Cardiac muscle cell (in vitro differentiated cells and primary cell): ENCODE data around the gene HDHD2. TPM values are rescaled to one million over a fixed set of nuclear protein-coding genes. Genes with fewer than 3 reads are reported as not detected.
"Not testable (repeated sequence)": the region's sequence is repeated elsewhere in the genome, so short reads cannot be mapped to it uniquely, and the experiment has no call there.

Experiments
- DNase-seq, 2 donors: peaks; one replicate each; pipeline versions ENCODE4 v3.0.0 to v3.0.0-alpha.2; 2010 to 2017; ENCODE audit warnings: low read depth in 1 of 2, low spot score in 1 of 2
- H3K27ac ChIP-seq: fragments of 200-600 bp; sonication (generic); 2 replicates; pipeline ENCODE4 v1.5.1; 2016
- H3K27me3 ChIP-seq: fragments of 200-600 bp; sonication (generic); 2 replicates; pipeline ENCODE4 v1.6.0; 2016; ENCODE audit warnings: control low read depth
- H3K36me3 ChIP-seq: fragments of 200-600 bp; sonication (generic); 2 replicates; pipeline ENCODE4 v1.5.1; 2016; ENCODE audit warnings: control low read depth
- H3K4me1 ChIP-seq: fragments of 200-600 bp; sonication (generic); 2 replicates; pipeline ENCODE4 v1.8.1; 2017; ENCODE audit warnings: low read depth, mild to moderate bottlenecking, mixed run types
- H3K4me3 ChIP-seq: fragments of 200-600 bp; sonication (generic); 2 replicates; pipeline ENCODE4 v1.5.1; 2016; ENCODE audit warnings: mild to moderate bottlenecking
- H3K9me3 ChIP-seq: fragments of 200-600 bp; sonication (generic); 2 replicates; pipeline ENCODE4 v1.5.1; 2017; ENCODE audit warnings: low read depth, mild to moderate bottlenecking, control low read depth
- polyA plus RNA-seq: library from polyadenylated mRNA; unstranded; fragments of >200 nt; fragmentation: Nextera tagmentation; extraction: Ambion mirVana; gene quantifications from 2 replicates; pipeline ENCODE4 v1.2.1, GENCODE V29; 2016
- total RNA-seq: library from RNA; depleted of rRNA; stranded (reverse); fragments of >200 nt; gene quantifications from 2 replicates; pipeline ENCODE4 v1.2.3, GENCODE V29; 2016
- TF ChIP-seq, protein P1 (sequence below): IDR thresholded peaks from 2 replicates; pipeline ENCODE4 v1.5.1; 2012; ENCODE audit warnings: low read depth, mild to moderate bottlenecking, low read length

HDHD2 gene
- total and polyA plus RNA-seq, 2 experiments from 2014 or later = 55.4 to 92.5 TPM

DNA sequence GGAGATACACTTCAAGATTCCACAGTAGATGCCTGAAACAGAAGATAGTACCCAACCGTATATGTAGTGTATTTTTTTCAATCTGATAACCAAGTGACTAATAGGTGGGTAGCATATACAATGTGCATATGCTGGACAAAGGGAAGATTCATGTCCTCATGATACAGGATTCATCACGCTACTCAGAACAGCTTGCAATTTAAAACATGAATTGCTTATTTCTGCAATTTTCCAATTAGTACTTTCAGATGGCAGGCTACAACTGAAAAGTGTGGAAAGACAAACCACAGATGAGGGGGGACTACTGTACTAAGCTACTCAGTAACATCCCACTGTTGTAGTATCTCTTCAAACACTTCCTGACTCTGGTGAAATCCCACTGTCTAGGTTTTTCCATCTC, 22.2 kb upstream of the HDHD2 start:
- Histone ChIP-seq H3K27me3 (no peaks in the 10 kb centered on the region), H3K4me3 (no peak overlapping the region), H3K4me1 (peaks cover 13% of the 10 kb centered on the region), H3K9me3 (no peaks in the 10 kb centered on the region), H3K27ac (peak overlapping the region; percentile 70), H3K36me3 (no peaks in the 10 kb centered on the region)
- no peak for DNase-seq
- TF ChIP-seq, protein P1, sequence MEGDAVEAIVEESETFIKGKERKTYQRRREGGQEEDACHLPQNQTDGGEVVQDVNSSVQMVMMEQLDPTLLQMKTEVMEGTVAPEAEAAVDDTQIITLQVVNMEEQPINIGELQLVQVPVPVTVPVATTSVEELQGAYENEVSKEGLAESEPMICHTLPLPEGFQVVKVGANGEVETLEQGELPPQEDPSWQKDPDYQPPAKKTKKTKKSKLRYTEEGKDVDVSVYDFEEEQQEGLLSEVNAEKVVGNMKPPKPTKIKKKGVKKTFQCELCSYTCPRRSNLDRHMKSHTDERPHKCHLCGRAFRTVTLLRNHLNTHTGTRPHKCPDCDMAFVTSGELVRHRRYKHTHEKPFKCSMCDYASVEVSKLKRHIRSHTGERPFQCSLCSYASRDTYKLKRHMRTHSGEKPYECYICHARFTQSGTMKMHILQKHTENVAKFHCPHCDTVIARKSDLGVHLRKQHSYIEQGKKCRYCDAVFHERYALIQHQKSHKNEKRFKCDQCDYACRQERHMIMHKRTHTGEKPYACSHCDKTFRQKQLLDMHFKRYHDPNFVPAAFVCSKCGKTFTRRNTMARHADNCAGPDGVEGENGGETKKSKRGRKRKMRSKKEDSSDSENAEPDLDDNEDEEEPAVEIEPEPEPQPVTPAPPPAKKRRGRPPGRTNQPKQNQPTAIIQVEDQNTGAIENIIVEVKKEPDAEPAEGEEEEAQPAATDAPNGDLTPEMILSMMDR = no peak

DNA sequence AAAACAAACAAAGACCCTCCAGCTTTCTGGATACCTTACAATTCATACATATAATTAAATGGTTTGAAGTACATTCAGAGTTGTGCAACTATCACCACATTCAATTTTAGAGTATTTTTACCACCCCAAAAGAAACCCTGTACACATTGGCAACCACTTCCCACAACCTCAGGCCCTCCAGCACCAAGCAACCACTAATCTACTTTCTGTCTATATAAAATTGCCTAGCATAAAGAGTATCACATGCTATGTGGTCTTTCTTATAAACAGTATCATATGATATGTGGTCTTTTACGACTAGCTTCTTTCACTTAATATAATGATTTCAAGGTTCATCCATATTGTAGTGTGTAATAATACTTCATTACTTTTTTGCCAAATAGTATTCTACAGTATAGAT, 18.6 kb upstream of the HDHD2 start:
- Histone ChIP-seq H3K36me3 (no peaks in the 10 kb centered on the region), H3K4me3 (no peak overlapping the region), H3K4me1 (peaks cover 31% of the 10 kb centered on the region), H3K9me3 (no peaks in the 10 kb centered on the region), H3K27ac (no peak overlapping the region), H3K27me3 (no peaks in the 10 kb centered on the region)
- TF ChIP-seq, protein P1 = no peak
- DNase-seq = no peak

DNA sequence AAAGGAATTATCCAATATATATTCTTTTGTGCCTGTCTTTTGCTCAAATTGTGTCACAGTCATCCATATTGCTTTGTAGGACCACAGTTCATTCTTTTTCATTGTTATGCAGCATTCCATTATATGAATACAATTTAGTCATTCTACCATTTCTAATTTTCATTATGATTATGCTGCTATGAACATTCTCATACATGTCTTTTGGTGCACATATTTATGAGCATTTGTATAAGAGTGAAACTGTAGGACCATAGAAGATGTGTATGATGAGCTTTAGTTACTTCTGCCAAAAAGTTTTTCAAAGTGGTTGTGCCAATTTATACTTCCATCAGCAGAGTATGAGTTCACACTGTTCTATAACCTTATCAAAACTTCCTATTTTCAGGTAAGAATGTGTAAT, 18.2 kb upstream of the HDHD2 start:
- Histone ChIP-seq H3K27me3 (no peaks in the 10 kb centered on the region), H3K27ac (no peak overlapping the region), H3K9me3 (no peaks in the 10 kb centered on the region), H3K4me3 (no peak overlapping the region), H3K4me1 (peaks cover 31% of the 10 kb centered on the region), H3K36me3 (no peaks in the 10 kb centered on the region)
- DNase-seq = no peak
- TF ChIP-seq, protein P1 = no peak

DNA sequence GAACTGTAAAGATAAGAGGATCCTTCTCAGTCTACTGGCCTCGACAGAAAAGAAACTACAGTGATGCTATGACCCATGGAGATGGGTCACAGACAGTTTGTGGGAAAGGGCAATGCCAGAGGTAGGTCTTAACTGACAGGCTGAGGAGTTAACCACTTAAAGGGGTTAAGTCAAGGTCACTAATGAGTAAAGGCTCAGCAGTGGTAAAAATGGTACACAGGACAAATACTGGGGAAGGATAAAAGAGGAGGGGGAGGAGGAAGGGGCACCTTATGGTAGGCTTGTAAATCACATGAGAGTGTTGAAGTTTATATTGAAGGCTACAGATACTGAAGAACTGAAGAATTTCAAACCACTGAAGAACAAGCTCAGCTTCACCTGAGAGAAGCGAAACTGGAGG, 16.0 kb upstream of the HDHD2 start:
- TF ChIP-seq, protein P1 = no peak
- Histone ChIP-seq H3K27me3 (no peaks in the 10 kb centered on the region), H3K9me3 (no peaks in the 10 kb centered on the region), H3K27ac (no peak overlapping the region), H3K4me1 (peaks cover 25% of the 10 kb centered on the region), H3K36me3 (no peaks in the 10 kb centered on the region), H3K4me3 (no peak overlapping the region)
- peak in 1 of 2 donors; percentile 58 for DNase-seq

DNA sequence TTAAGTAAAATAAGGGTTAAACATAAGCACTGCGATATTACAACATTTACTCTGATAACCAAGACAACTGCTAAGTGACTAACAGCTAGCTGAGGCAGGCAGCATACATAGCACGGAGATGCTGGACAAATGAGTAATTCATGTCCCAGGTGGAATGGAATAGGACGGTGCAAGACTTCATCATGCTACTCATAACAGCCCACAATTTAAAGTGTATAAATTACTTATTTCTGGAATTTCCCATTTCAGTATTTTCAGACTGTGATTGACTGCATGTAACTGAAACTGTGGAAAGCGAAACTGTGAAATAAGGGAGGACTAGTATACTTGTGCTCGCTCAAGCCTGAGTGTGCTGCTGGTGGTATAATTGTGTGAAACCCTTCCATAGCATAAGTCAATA, 12.9 kb upstream of the HDHD2 start:
- H3K4me1 ChIP-seq = peaks cover 25% of the 10 kb centered on the region
- H3K9me3 ChIP-seq = no peaks in the 10 kb centered on the region
- H3K27me3 ChIP-seq = no peaks in the 10 kb centered on the region
- H3K27ac ChIP-seq = no peak overlapping the region
- H3K36me3 ChIP-seq = no peaks in the 10 kb centered on the region
- TF ChIP-seq, protein P1 = no peak
- no peak overlapping the region for H3K4me3 ChIP-seq
- DNase-seq = peak in 1 of 2 donors; percentile 70

DNA sequence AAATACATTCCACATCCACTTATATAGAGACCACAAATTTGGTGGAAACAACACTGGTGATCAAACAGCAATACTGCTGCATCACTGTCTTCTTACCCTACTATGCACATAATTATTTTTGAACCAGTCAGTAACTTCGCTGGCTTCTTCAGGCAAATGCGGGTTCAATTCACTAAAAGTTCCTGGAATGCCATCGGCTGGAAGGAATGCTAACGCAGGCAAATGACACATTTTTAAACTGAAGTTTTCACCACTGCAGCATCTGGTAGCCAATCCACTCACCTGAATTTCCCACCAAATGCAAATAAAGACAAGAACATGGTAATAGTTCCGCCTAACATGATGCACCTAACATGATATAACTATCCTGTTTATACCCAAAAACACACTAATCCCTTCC, 10.0 kb upstream of the HDHD2 start:
- Histone ChIP-seq H3K4me3 (no peak overlapping the region), H3K9me3 (no peaks in the 10 kb centered on the region), H3K4me1 (peaks cover 9% of the 10 kb centered on the region), H3K36me3 (peaks cover 5% of the 10 kb centered on the region), H3K27ac (no peak overlapping the region), H3K27me3 (no peaks in the 10 kb centered on the region)
- TF ChIP-seq, protein P1 = no peak
- DNase-seq = no peak

DNA sequence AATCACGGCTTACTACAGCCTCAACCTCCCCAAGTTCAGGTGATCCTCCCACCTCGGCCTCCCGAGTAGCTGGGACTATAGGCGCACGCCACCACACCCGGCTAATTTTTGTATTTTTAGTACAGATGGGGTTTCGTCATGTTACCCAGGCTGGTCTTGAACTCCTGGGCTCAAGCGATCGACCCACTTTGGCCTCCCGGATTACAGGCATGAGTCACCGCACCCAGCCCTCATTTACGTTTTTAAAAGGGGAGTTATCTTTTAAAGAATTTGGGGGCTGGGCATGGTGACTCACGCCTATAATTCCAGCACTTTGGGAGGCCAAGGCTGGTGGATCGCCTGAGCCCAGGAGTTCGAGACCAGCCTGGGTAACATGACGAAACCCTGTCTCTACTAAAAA, 8.1 kb upstream of the HDHD2 start:
- H3K27me3 ChIP-seq, H3K4me1 ChIP-seq, H3K4me3 ChIP-seq, H3K27ac ChIP-seq, H3K9me3 ChIP-seq: not testable (repeated sequence)
- DNase-seq = peak in 1 of 2 donors; percentile 67
- H3K36me3 ChIP-seq = peaks cover 14% of the 10 kb centered on the region
